NCI-H2196 treated with DMSO at 0.1 percent for 48 hours (cell line): ENCODE measurements around the gene PANK1.

ENCODE experiments used
- DNase-seq: peaks from one replicate; lab custom pipeline; 2025; ENCODE audit not compliant: unreplicated experiment; lab: John Stamatoyannopoulos, UW

PANK1 gene

DNA sequence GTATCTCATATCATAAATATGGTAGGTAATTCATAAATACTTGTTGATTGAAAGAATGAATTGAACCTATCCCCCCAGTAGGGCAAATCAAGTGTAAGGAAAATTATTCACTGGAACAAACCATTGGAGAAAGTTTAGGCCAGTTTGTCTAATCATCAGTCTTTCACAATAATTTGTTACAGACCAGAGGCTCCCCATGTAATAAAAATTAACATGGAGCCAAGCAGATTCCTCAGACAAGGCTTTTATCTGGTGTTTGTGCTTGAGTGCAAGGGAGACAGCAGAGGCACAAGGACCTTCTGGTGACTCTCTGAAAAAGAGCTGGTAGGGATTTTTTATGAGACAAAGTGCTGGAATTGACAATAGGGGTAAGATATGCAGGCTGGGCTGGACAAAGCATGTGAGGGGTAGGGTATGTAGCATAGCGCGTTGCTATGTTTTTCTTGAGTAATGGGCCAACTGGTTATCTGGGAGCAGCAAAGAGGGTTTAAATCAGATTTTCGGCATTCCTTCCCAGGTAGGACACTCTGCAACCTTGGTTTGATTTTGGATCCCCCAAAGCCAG, 7.8 kb upstream of the PANK1 start:
- DNase-seq: no peak

DNA sequence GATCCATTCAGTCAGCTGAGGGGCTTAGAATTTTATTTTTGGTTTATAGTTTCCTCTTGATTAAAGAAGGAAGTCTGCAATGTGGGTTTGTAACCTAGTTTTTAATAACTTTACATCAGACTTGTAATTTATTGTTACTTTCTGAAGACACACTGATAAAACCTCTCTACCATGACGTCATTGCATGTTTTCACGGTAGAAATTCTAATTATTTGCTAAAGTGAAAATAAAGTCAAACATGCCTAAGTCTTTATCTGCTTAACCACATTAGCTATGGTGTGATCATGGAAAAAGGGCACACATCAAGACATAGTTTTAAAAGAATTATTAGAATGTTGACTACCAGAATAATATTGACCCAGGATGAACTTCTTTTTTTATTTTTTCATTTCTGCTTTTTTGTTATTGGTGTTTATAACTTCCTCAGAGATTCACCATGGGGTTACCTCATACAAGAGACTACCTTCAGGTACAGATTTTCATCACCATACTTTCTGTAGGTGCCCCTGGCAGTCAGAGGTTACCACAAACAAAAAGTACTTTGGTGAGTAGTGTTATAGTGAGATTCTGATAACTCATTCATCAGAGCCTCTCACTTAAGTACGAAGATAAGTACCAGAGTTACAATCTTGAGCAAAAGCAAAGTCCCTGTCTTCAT, 7.0 kb upstream of the PANK1 start:
- no peak for DNase-seq

DNA sequence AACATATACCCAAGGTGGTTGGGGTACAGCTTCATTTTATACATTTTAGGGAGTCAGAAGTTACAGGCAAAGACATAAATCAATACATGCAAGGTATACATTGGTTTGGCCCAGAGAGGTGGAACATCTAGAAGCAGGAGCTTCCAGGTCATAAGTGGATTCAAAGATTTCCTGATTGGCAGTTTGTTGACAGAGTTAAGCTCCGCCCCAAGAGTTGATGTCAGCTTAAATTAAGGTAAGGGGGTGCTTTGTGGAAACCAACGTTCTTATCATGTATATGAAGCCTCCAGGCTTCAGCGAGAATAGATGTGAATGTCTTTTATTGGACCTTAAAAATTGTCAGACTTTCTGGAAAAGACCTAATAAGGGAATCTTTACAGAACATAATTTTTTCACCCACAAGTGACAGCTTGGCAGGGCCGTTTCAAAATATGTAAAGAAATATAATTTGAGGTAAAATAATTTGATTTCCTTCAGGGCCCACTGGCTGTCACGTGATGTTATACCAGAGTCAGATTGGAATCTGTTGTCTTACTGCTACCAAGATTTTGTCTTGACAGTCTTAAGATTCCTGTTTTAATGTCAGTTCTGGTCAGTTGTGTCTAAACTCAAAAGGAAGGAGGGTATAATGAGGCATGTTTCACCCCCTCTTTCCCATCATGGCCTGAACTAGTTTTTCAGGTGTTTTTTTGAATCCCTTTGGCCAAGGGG, 6.3 kb upstream of the PANK1 start:
- DNase-seq: no peak

DNA sequence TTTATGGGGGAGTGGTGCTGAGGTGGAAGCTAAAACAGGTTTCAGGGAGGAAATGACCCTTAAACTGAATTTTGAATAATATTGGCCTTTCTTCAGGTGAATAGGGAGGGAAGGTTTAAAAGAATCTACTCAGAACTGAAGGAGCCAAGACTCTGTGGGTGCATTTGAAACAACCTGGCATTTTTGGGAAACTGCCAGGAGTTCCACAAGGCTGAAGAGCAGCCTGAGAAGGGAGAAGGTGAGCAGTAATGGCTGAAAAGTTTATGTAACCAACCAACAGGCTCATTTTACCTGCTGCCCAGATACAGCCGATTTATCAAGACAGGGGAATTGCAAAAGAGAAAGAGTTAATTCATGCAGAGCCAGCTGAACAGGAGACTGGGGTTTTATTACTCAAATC, 4.0 kb upstream of the PANK1 start:
- DNase-seq: no peak

DNA sequence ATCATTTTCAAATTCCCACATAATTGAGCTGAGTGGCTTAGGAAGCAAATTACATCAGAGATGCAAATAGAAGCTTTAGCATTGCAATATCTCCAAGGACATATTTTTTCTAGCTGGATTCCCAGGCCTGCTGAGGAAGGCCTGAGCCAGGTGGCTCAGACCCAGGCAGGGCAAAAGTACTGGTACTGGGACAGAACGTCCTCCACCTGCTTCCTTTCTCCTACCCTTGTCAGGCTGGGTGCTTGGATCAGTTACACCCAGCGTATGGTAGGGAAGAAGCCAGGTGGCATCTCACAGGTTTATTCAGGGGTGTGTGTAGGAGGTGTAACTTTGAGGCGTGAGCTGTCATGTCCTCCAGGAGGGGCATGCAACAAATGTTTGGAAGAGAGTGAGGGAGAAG, 3.0 kb upstream of the PANK1 start:
- no peak for DNase-seq

DNA sequence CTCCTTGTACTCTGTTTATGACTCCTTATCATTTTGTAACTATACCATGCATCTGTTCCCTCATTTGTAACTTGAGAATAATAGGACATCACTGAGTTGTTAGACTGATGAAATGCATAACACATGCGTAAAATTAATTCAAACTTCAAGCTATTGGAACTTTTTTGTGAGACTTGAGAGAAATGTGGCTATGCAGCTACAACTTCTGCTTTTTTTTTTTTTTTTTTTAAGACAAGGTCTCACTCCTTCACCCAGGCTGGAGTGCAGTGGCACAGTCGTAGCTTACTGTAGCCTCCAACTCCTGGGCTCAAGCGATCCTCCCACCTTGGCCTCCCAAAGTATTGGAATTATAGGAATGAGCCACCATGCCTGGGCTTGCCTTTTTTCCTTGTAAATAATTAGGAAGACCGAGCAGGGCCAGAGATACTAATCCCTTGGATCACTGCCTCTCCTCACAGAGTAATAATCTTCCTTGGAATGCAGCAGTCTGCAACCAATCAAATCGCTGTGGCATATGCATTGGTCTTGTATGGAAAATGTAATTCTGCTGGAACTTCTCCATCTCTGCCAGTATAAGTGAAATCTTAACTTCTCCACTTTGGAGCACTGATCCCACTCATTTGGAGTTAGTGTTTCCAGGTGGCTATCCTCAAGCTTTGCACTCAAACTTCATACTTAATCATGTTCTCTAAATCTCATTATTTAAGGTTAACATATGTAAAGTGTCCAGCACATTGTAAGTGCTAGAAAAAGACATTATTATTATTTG, 2.0 kb upstream of the PANK1 start:
- no peak for DNase-seq

DNA sequence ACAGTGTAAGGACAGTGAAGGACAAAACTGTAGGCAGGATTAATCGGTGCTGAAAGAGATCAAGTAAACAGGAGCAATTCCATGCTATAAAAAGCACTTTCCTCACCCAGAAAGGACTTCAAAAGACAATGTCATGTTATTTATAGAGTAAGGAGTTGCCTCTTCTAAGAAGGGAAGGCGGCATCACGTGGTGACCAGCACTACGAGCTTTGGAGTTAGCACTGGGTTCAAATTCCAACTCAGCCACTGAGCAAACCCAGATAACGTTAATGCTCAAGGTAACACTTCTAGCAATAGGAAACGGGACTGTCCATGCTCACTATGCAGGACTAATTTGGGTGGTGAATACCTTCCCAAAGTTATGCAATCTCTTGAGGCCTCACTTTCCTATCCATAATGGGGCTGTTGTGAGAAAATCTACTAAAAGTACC, 715 bp upstream of the PANK1 start:
- no peak for DNase-seq

DNA sequence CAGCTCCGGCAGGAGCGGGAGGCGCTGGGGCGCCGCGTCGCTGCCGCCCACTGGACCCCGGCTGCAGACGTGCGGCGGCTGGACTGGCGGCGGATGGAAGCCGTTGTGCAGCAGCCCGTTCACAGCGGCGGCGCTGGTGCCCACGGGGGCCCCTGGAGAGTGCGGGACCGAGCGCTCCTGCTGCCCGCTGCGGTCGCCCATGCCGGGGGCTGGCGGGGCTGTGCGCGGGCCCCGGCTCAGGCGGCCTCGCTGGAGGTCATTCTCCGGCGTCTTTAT, 413 bp downstream of the PANK1 start:
- DNase-seq: no peak

DNA sequence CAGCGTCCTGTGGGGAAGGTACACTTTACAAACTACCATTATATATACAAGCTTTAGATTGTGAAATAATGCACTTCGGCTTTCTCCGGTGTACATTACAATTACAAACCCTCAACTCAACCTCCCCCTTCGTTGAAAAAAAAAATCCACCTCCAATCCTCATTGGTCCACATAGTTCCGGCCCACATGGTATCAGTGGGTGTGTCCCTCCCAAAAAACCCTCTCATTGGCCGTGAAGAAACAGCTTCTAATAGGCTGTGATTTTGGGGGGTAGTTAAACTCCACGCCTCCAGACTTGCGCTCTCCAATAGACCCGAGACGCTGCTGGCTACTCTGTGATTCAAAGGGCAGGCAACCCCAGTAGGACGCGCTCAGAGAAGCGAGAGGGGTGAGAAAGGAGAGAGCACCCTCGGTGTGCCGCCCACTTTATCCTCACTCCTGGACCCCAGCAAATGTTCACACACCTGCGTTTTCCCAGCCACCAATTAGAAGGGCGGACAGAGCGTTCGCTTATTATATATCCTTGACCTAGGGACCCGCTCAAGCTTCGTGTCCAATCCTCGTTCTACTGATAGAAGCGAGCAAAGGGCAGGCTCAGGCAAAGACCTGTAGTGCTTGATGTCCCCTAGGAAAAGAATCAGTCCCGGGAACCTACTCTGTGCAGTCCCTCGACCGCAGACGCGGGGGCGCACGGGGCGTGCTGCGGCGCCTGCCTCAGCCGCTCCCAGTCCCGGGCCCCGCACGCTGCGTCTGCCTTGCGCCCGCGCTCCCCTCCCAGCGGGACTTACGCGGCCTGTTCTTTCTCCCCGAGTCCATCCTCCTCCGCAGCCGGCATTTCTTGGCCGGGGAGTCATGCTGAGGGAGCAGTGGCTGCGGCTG, 991 bp downstream of the PANK1 start:
- peak; percentile 73 for DNase-seq

DNA sequence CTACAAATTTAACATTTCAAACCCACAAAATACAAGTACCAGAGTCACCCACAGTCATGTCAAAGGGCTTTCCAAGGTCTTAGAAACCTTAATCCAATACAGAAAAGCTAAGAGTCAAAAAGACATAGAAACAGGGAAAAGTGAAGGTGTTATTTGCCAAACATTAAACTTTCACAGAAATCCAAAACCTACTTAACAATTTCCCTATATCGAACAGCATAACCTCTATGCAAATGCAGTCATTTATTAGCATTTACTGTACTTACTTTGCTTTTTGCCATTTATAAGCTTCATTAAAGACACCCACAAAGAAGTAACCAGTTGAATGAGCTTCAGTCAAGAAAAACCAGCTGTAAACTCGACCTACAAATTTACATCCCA, 1.6 kb downstream of the PANK1 start:
- no peak for DNase-seq

DNA sequence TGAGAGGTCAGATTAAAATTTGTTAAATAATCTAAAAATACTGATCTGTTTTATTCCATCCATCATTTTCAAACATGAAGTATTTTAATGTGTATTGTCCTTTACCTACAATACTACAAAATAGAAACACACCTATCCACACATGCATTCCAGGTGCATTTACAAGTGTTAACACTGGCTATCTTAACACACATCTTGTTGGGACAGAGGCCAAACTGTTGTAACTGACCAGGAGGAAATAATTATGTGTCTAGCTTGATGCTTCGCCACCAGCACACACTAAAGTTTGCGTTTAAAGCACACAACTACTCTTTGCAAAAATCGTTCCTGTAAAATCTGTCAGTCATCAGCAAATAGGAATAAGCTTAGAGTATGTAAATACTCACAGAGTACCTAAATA, 2.8 kb downstream of the PANK1 start:
- no peak for DNase-seq

DNA sequence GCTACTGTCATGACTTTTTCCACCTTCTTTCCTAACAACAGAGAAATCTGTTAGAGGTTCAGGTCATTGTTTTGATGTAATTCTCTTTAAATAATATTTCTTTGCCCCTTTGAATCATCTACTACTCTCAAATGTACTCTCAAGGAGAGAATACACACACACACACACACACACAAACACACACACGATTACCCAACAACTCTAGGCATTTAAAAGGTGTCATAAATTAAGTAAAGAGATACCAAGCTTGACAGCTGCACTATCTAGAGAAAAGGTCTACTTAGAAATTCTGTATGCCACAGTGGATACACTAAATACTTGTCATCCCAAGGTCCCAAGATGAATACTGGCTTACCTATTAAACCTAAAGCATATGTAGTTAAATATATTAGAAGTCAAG, 4.8 kb downstream of the PANK1 start:
- no peak for DNase-seq

DNA sequence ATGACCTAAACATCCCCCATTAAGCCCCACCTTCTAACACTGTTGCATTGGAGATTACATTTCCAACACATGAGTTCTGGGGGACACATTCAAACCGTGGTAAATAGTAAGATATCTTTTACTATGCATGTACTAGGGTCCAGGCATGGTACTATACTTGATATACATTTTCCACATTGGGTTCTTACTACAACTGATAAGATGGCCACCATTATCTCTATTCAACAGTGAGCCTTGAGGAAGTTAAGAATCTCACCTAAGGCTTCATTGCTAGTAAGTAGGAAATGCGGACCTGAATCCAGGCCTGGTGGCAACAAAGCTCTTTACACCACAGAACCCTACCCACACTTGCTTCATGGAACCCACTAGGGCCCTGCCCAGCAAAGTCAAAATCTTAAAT, 5.7 kb downstream of the PANK1 start:
- DNase-seq: no peak

DNA sequence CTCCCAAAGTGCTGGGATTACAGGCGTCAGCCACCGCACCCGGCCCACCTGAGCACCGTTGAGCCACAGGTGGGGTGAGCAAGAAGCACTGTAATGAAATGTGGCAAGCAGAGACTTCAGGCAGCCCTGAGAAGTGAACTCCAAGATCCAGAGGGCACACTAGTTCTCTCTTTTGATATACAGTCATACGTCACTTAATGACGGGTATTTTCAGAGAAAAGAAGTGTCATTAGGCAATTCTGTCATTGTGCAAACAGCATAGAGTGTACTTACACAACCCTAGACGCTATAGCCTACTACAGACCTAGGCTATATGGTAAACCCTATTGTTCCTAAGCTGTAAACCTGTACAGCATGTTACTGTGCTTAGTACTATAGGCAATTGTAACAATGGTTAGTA, 7.9 kb downstream of the PANK1 start:
- no peak for DNase-seq

DNA sequence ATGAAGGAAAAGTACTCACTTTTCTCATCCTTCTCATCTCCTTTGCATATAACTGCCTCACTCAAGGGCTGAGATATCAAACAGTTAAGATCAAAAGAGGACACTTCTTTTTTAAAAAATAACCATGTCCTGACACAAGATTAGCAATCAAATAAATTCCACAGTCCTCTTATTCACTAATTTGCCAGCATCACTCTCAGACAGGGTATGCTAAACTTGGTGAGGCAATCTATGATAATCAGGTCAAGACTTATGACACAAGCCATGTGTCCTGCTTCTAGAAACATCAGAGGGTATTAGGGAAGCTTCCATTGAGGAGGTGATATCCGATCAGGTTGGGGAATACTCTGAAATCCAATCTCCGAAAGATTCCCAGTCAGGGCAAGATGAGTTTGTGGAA, 10.4 kb downstream of the PANK1 start:
- no peak for DNase-seq

DNA sequence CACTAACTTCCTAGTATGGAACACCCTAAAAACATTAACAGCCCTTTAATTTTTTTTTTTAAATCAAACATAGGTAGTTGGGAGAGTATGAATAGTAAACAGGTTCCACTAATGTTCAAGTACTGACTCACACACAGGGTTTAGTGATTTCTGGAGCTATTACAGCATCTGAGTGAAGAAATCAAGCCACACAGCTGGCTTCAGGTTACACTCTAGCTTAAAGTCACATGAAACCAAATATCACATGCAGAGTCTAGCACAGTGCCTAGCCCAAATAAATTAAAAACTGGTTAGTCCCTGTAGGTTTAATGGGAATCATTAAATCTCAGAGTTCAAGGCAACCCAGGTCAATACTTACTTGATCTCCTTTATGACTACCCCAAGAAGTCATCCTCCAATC, 11.6 kb downstream of the PANK1 start:
- no peak for DNase-seq

DNA sequence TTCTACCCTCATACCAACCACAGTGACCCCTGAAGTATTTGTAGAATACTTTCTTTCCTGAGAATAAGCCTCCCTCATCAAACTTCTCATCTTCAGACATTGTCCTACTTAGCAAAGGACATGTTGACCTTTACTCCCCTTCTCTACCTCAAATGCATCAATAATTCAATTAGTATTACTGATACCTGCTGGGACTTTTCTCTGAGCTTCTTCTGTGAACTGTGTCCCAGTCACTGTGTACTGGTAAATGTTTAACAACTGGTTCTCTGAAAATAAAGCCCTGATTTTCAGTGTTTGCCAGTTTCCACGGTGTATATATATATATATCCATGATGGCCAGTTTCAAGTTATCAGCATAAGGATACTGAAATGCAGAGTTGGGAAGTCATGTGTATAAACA, 12.2 kb downstream of the PANK1 start:
- no peak for DNase-seq

DNA sequence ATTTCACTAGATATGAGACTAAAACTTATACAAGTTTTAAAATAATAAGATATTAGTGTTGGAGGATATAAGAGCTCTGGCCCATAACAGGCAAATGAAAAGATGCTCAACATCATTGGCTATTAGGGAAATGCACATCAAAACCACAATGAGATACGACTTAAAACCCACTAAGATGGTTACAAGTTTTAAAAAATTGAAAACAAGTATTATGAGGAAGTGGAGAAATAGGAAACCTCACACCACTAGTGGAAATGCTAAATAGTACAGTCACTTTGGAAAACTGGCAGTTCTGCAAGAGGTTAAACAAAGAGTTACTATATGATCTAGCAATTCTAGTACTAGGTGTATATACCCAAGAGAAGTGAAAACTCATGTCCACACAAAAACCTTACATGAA, 17.2 kb downstream of the PANK1 start:
- DNase-seq: no peak

DNA sequence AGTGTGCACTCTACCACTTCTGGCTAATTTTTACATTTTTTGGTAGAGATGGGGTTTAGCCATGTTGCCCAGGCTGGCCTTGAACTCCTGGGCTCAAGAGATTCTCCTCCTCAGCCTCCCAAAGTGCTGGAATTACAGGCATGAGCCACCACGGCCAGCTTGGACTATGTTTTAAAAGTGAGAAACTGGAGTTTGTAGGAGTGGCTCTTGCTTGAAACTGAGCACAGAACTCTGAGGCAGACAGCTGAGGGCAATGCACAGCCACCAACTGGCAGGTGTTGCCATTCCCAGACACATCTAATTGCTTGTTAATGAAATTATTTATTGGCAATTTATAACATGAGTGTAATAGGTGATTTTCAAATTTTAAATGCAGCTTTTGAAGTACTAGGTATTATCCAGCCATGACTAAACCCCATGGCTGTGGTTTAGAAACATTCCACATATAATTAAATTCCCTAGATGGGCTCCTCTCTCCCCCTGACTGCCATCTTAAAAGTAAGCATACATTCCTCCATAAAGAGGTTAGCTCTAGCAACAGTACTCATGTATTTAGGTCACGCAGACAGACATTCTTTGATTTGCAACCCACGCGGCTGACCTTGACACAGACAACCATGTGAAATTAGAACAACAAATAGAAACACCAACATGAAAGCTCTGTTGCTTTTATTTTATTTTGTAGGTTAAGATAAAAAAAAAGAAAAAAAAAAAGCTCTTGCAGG, 19.8 kb downstream of the PANK1 start:
- no peak for DNase-seq

DNA sequence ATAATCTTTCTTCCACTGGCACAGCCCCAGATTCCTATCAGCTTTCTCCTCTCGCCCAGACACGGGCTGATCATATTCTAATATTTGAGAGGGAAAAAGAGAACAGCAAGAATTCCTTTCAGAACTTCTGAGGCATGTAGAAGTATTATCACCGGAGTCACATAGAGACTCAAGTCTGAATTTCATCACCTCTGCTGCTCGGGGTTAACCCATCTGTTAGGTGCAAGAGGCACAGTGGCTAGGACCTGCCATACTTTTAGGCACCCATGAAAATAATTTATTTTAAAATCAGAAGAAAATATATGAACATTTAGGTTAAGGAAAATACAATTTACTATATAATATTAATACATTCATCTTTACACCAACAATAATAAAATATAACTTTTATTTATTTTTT, 21.0 kb downstream of the PANK1 start:
- no peak for DNase-seq

DNA sequence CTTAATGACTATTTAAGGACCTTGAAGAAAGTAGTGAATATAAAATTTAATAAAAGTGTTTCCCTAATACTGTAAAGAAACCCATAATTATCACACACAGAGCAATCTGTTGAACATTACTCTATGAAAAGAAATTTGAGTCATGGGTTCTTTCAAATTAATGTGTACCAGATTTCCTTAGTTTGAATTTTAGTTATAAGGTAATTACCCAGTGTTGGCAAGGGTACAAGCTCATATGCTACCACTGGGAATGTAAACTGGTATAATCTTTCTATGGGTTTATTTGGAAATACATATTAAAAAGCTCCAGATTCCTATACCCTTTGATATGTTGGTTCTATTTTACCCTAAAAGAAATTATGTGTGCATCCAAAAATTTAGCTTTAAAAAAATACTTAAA, 22.9 kb downstream of the PANK1 start:
- no peak for DNase-seq
